ELF-1 (cell line): ENCODE data around the gene FAM76B.
"Not testable (repeated sequence)": the region's sequence is repeated elsewhere in the genome, so short reads cannot be mapped to it uniquely, and the experiment has no call there.

Experiments
- DNase-seq: peaks from one replicate; pipeline ENCODE4 v3.0.0-alpha.2; 2016; ENCODE audit warnings: low read depth, low spot score

Gene FAM76B

DNA sequence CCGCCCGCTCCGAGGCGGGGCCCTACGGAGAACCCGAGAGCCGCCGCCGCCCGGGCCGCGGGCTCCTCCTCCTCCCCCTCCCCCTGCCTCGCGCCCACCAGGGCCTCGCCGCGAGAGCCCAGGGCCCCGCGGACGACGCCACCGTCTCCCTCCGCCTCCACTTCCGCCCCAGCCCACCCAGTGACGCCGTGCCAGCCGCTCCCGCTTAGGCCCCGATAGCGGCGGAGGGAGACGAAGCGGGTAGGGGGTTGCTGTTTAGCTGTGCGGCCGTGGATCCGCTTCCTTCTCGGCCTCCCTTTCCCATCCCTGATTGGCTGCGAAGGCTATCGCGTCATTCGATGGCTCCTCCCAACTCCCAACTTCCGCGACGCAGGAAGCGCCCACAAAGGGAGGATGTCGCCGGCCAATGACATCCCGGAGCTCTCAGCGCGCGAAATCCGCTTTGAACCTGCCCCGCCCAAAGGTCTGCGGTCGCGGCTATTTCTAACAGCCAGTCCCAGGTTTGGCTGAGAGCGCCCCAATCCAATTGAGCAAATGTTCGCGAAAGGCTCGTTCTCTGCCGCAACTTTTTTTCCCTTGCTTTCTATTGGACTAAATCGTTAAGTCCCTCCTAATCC, at the start of gene FAM76B:
TSS of gene FAM76B (minus strand) at position 277 of the 617 bp plus-strand sequence. CDS start 304 bp downstream, outside the sequence.
- DNase-seq: peak; percentile 100

- peak; percentile 63 for DNase-seq
Measured at GRCh38 chr11:95835768-95836488, 46.3 kb upstream of the FAM76B start.

DNA sequence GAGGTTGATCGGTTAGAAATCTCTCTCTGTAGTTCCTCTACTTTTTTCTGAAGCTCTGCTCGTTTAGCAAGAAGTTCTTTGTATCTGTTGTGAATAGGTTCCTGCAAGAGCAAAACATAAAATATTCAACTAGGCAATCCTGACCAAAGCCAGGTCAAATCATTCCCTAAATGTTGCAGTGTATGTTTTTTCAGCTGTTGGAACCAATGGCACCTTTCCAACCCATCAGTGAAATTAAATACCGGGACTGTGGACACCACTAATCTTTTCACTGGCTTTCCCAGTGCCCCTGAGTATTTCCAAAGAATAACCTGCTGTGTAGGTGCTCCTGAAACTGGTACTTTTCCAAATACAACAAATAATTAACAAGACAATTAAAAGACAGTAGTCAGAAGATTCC, 45.8 kb upstream of the FAM76B start:
- no peak for DNase-seq

DNA sequence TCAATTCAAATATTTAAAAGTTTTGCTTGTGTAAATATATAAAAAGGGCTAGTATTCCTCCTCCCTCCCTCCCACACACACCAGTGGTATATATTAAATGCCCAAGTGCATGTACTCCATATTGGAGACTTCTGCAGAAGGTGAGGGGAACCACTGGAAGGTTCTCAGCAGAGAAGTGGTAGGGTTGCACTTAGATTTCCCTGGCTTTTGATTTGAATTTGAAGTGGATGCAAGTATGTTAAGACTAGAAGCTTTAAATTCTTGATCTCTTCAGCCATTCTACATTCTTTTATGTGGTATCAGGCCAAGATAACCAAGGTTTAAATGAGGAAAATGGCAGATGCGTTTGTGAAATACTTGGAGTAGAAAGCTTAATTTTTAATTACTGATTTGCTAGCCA, 43.8 kb upstream of the FAM76B start:
- DNase-seq: no peak

DNA sequence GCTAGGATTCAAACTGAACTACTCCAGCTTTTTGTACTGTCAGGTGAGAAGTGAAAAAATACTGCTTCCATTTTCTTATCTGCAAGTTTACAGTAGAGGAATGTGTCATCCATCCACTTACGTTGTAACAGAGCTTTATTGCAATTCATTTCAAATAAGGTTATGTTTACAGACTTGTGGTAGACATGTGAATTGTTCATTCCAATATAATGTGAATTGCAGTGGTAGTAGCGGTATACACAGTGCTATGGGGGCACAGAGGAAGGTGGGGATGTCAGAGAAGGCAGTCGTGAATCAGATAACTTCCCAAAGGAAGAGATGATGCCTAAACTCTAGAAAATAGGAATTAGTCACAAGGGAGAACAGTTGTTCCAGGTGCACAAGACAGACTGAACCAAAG, 43.2 kb upstream of the FAM76B start:
- no peak for DNase-seq

- DNase-seq: no peak
Measured at GRCh38 chr11:95831198-95831883, 41.8 kb upstream of the FAM76B start.

DNA sequence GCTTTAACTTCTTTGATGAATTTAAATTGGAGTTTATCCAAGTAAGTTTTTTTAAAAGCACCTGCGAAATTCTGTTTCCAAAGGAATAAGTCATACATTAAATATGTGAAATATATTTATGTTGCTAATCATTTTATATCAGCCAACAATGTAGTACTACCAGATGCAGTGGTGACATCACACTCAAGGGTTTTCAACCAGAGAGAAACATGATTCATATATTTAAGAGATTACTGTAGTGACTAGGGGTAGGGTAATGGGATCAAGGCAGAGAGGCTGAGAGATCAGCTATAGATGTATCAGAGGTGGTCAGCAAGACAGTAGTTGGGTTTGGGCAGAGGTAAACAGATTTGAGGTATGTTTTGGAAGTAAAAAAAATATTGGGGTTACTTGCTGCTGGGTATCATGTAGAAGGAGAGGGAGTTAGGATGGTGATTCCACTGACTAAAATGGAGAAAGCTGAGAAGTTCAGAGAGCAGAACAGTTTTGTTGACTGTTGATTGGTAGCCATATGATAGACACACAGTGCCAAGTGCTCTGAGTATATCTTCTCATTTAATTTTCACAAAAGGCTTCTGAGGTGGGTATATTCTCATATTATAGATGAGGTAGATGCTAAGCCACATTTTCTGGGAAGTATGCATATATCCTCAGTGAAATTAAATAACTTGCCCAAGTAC, 40.1 kb upstream of the FAM76B start:
- DNase-seq: no peak

- DNase-seq: no peak
Measured at GRCh38 chr11:95827696-95828095, 38.1 kb upstream of the FAM76B start.

- no peak for DNase-seq
Measured at GRCh38 chr11:95821640-95822039, 32.1 kb upstream of the FAM76B start.

DNA sequence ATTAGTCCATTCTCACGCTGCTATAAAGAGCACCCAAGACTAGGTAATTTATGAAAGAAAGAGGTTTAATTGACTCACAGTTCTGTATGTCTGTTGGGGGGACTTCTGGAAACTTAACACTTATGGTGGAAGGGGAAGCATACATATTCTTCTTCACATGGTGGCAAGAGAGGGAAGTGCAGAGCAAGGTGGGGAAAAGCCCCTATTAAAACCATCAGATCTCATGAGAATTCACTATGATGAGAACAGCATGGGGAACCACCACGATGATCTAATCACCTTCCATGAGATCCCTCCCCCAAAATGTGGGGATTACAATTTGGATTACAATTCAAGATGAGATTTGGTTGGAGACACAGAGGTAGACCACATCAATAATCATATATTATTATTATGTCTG, 26.5 kb upstream of the FAM76B start:
- no peak for DNase-seq

DNA sequence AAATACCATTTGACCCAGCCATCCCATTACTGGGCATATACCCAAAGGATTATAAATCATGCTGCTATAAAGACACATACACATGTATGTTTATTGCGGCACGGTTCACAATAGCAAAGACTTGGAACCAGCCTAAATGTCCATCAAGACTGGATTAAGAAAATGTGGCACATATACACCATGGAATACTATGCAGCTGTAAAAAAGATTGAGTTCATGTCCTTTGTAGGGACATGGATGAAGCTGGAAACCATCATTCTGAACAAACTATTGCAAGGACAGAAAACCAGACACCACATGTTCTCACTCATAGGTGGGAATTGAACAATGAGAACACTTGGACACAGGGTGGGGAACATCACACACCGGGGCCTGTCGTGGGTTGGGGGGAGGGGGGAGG, 21.5 kb upstream of the FAM76B start:
- DNase-seq: not testable (repeated sequence)

- not testable (repeated sequence) for DNase-seq
Measured at GRCh38 chr11:95806464-95806863, 16.9 kb upstream of the FAM76B start.

DNA sequence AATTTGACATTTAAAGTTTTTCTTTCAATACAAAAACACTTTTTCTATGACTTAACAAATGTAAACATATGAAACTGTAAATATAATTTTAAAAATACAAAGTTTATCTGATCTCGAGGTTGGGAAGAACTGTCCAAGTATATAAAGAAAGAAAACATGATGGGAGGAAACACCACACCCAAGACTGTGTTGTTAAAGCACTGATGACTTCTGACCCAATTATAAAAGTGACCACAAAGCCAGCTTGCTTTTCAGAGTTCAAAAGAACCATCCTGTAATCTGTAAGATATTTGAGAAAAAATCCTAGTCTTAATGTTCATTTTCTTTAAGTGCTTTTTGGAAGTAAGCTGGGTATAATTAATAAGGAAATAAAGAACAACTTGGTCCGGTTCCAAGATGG, 16.3 kb upstream of the FAM76B start:
- DNase-seq: no peak

GRCh38 chr11:95803973-95804372, 14.4 kb upstream of the FAM76B start:
- no peak for DNase-seq

DNA sequence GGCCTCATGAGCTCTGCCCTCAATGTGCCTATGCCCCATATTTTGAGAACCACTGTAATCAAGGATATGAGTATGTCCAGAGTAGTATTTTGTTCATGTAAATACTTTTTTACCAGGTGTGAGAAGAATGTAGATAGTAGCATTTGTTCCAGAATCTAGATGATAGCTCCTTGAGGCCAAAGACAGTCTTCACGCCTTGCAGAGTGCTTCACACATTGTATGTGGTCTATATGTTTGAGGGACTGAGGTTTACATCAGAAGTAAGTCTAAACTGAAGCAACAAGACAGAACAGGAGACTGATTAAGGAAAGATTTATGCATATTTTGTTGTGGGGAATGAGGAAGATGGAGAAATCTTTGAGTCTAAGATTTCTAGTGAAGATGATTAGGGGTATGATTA, 13.2 kb upstream of the FAM76B start:
- DNase-seq: no peak

- no peak for DNase-seq
Measured at GRCh38 chr11:95800438-95800837, 10.9 kb upstream of the FAM76B start.

- DNase-seq: no peak
Measured at GRCh38 chr11:95799546-95799945, 10.0 kb upstream of the FAM76B start.

DNA sequence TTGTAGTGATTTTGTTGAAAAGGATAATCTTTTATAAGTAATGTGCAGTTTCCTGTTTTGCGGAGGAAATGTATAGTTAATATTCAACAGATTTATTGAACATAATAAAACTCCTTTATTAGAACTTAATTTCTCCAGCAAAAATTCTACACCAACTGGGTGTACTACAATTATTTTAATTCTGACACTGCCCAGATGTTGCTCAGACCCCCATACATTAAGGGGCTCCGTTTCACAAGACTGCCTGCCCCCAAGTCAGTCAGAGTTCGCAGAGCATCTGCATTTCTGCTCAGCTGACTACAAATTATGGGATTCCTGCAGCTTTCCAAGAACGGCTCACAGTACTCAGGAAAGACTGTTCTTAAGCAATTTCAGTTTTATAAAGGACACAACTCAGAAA, 6.9 kb upstream of the FAM76B start:
- DNase-seq: no peak

GRCh38 chr11:95795627-95796295, 6.2 kb upstream of the FAM76B start:
- DNase-seq: no peak

GRCh38 chr11:95794086-95794485, 4.5 kb upstream of the FAM76B start:
- no peak for DNase-seq

DNA sequence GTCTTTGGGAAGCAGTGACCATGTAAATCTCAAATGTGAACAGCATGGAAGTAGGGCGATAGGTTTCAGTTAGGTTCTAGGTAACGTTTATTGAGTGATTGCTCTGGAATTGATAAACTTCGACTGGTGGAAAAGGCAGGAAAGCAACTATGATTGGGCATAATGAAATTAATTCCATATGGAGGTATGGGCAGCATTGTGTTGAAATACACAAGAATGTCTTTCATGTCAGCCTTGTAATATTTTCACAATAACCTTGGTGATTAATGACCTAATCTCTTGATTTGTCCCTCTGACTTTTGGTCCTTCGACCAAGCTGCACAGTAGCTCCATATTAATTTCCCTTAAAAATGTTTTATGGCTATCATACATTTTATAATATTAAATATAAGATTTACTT, 3.5 kb upstream of the FAM76B start:
- no peak for DNase-seq

DNA sequence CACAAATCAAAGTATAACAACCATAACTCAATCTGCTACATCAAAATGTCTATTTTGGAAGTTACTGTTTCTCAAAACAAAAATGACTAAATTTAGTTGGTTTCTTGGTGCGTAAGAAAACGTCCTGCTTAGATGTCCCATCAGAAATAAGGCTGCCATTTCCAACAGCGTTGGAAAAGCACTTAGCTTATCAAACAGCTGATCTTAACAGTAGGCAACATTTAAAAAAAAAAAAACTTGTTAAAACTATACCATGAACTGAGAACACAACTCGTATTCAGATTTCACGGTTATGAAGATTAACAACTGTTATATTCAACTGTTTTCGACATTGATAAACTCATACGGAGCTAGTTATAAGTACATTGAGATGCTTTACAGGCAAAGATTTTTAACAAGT, 3.1 kb upstream of the FAM76B start:
- no peak for DNase-seq
